Right lobe of liver (tissue), 4 donors: ENCODE measurements around the gene HPS4.
A peak's percentile ranks its signal among the peaks of the same experiment; 100 is the strongest.

Experiments used
- CTCF ChIP-seq, 4 donors: fragments of 200-600 bp in 3 of 4; fragments of 450-650 bp in 1 of 4; IDR thresholded peaks; one replicate each; pipeline versions ENCODE4 v1.5.1 to v1.8.0; 2016 to 2022; ENCODE audit warnings: antibody characterized with exemption in 4 of 4, mild to moderate bottlenecking in 2 of 4
- POLR2A ChIP-seq: fragments of 450-650 bp; IDR thresholded peaks from one replicate; pipeline ENCODE4 v1.6.1; 2017; ENCODE audit warnings: antibody characterized with exemption, mild to moderate bottlenecking
- donor health status: DM: no; HTN: no; CAD: no.
- donor health status: DM: no; HTN: no; CAD: no.
- donor health status: DM: no; HTN: yes; CAD: no.

GRCh38 chr22:26479043-26479791 is 4.4 kb downstream of the HPS4 start:
- peak in 1 of 4 donors; percentile 6 for TF ChIP-seq CTCF (IDR thresholded peaks at IDR 0.05)
- TF ChIP-seq POLR2A, result no peak
